Myometrial cell (primary cell): ENCODE measurements around the gene PAEP. TPM values are rescaled to one million over a fixed set of nuclear protein-coding genes. Genes with fewer than 3 reads are reported as not detected.

ENCODE experiments used
- total RNA-seq: library from RNA; depleted of rRNA; stranded (reverse); fragments of >200 nt; gene quantifications from 2 replicates; pipeline ENCODE4 v1.2.3, GENCODE V29; 2015

Gene PAEP
- not detected in 2 replicates for total RNA-seq

GRCh38 chr9:135561391-135562234 lies at the start of gene PAEP:
Gene PAEP, plus strand, starts transcription at chr9:135561756.

GRCh38 chr9:135520916-135521607 lies 40.5 kb upstream of the PAEP start, which contains the start of gene LCN1:
Gene LCN1, plus strand, starts transcription at chr9:135521440. Its CDS starts 58 bp downstream, at chr9:135521498.

GRCh38 chr9:135545646-135546176 lies 15.8 kb upstream of the PAEP start, which contains the start of gene OBP2A:
Gene OBP2A, plus strand, starts transcription at chr9:135546126. Its CDS starts 55 bp downstream, at chr9:135546181.

Other genes with a start within 250 kb of the PAEP start
- 8.9 and 11.0 TPM in 2 replicates for gene PPP1R26, start 82.0 kb upstream of the PAEP start, total RNA-seq
- 64.3 and 69.1 TPM in 2 replicates for gene MRPS2, start 61.1 kb upstream of the PAEP start, total RNA-seq
- not detected in 2 replicates for gene LCN1, start 40.3 kb upstream of the PAEP start, total RNA-seq
- not detected in 2 replicates for gene OBP2A, start 15.6 kb upstream of the PAEP start, total RNA-seq
- not detected in 2 replicates for gene GLT6D1, start 77.8 kb downstream of the PAEP start, total RNA-seq
- gene LCN9, start 101.6 kb downstream of the PAEP start, total RNA-seq: not detected in 2 replicates
- gene SOHLH1, start 137.7 kb downstream of the PAEP start, total RNA-seq: not detected in 2 replicates
- not detected in 2 replicates for gene KCNT1, start 140.4 kb downstream of the PAEP start, total RNA-seq